PFSK-1 (cell line): ENCODE results near the gene TRAK1.

Experiments
- FOXP2 ChIP-seq: optimal IDR thresholded peaks from 2 replicates; pipeline ENCODE3; 2011; ENCODE audit warnings: borderline replicate concordance, control low read depth, inconsistent platforms; ENCODE audit not compliant: insufficient read depth; ENCODE audit errors: extremely low read length, extremely low read depth
- POLR2AphosphoS5 ChIP-seq: IDR thresholded peaks from 2 replicates; pipeline ENCODE4 v1.6.1; 2012; ENCODE audit warnings: low read depth, mild to moderate bottlenecking, control low read depth, low read length, moderate library complexity
- REST ChIP-seq, 2 experiments: IDR thresholded peaks; 2 replicates each; pipeline versions ENCODE4 v1.6.1 to v1.8.0; 2011 to 2012; ENCODE audit warnings: low read depth in 2 of 2, low read length in 2 of 2, control low read depth in 1 of 2, inconsistent platforms in 1 of 2, mild to moderate bottlenecking in 1 of 2, moderate library complexity in 1 of 2; ENCODE audit not compliant: insufficient read depth in 1 of 2
- SIN3A ChIP-seq: IDR thresholded peaks from 2 replicates; pipeline ENCODE4 v1.6.1; 2012; ENCODE audit warnings: mild to moderate bottlenecking, low read length, moderate library complexity, borderline replicate concordance; ENCODE audit not compliant: insufficient read depth

GRCh38 chr3:42050126-42050525, 41.0 kb upstream of the TRAK1 start:
- no peak for TF ChIP-seq REST (IDR thresholded peaks at IDR 0.05; ENCODE audit: insufficient read depth in 1 of 2, low read depth in 2 of 2, low read length in 2 of 2)
- TF ChIP-seq FOXP2, result no peak
- TF ChIP-seq POLR2AphosphoS5, result no peak
- TF ChIP-seq SIN3A, result no peak
